GM13976 (cell line): ENCODE results near the gene TIFAB.

Experiments
- DNase-seq: peaks from one replicate; pipeline ENCODE4 v3.0.0; 2012; ENCODE audit warnings: low spot score
- CTCF ChIP-seq: IDR thresholded peaks from 2 replicates; pipeline ENCODE4 v1.5.1; 2012; ENCODE audit warnings: borderline replicate concordance, mild to moderate bottlenecking; ENCODE audit not compliant: insufficient read depth; ENCODE audit errors: extremely low read depth, missing control alignments, control extremely low read depth
- in situ Hi-C: fragments of 300-500 bp; cut with MboI; formaldehyde crosslinking; loops from one replicate; pipeline ENCODE4 v1.12.0; 2022; ENCODE audit warnings: low sequenced_read_pairs, mixed read lengths, inconsistent platforms; ENCODE audit not compliant: unreplicated experiment

Gene TIFAB

GRCh38 chr5:135446206-135446605, 5.9 kb downstream of the TIFAB start:
- no peak for DNase-seq
- no peak for TF ChIP-seq CTCF
- in situ Hi-C loops = no loop called here

GRCh38 chr5:135445306-135445985, 6.7 kb downstream of the TIFAB start:
- DNase-seq = no peak
- no peak for TF ChIP-seq CTCF
- in situ Hi-C loops = no loop called here

- in situ Hi-C loops = no loop called here
- DNase-seq = no peak
- TF ChIP-seq CTCF = no peak
Measured at GRCh38 chr5:135444881-135445280, 7.3 kb downstream of the TIFAB start.

GRCh38 chr5:135444360-135444759, 7.8 kb downstream of the TIFAB start:
- no peak for TF ChIP-seq CTCF
- in situ Hi-C loops = no loop called here
- no peak for DNase-seq

- no peak for TF ChIP-seq CTCF
- DNase-seq = no peak
- in situ Hi-C loops = no loop called here
Measured at GRCh38 chr5:135443161-135443960, 8.8 kb downstream of the TIFAB start.

GRCh38 chr5:135442431-135443160, 9.6 kb downstream of the TIFAB start:
- no peak for TF ChIP-seq CTCF
- in situ Hi-C loops = no loop called here
- DNase-seq = no peak
